ENCODE measurements around the gene ASS1.

ASS1 gene

DNA sequence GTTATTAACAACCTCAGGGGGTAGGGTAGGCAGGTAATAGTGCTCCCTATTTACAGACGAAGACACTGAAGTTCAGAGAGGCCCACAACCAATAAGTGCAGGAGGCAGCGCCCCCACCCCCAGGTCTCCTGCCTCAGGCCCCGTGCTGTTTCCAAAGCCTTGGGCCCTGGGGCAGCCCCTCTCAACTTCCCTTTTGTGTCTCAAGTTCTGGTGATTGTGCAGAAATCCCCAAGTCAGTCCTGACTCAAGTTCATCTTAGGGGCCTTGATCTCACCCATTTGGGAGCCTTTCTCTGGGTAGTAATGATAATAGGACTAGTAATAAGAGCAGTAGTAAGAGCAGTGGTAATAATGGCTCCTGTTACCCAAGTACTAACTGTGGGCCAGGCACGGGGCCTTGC lies 35.5 kb upstream of the ASS1 start:
- no peak overlapping the region for H3K27ac ChIP-seq
- TF ChIP-seq, protein P1, sequence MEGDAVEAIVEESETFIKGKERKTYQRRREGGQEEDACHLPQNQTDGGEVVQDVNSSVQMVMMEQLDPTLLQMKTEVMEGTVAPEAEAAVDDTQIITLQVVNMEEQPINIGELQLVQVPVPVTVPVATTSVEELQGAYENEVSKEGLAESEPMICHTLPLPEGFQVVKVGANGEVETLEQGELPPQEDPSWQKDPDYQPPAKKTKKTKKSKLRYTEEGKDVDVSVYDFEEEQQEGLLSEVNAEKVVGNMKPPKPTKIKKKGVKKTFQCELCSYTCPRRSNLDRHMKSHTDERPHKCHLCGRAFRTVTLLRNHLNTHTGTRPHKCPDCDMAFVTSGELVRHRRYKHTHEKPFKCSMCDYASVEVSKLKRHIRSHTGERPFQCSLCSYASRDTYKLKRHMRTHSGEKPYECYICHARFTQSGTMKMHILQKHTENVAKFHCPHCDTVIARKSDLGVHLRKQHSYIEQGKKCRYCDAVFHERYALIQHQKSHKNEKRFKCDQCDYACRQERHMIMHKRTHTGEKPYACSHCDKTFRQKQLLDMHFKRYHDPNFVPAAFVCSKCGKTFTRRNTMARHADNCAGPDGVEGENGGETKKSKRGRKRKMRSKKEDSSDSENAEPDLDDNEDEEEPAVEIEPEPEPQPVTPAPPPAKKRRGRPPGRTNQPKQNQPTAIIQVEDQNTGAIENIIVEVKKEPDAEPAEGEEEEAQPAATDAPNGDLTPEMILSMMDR (IDR thresholded peaks at IDR 0.05): no peak
- no peak for TF ChIP-seq ZFX (IDR thresholded peaks at IDR 0.05; ENCODE audit: borderline replicate concordance)

- no peak overlapping the region for H3K27ac ChIP-seq
- TF ChIP-seq, protein P1 (IDR thresholded peaks at IDR 0.05): no peak
- TF ChIP-seq ZFX (IDR thresholded peaks at IDR 0.05; ENCODE audit: borderline replicate concordance): no peak
Observed at GRCh38 chr9:130410443-130410842, 34.3 kb upstream of the ASS1 start.

- no peak overlapping the region for H3K27ac ChIP-seq
Observed at GRCh38 chr9:130411566-130411915, 33.2 kb upstream of the ASS1 start.

GRCh38 chr9:130414081-130414731 lies 30.6 kb upstream of the ASS1 start:
- no peak for TF ChIP-seq ZFX (IDR thresholded peaks at IDR 0.05; ENCODE audit: borderline replicate concordance)
- TF ChIP-seq, protein P1 (IDR thresholded peaks at IDR 0.05): no peak

More at GRCh38 chr9:130411566-130411915, 33.2 kb upstream of the ASS1 start:
- TF ChIP-seq, protein P1 (IDR thresholded peaks at IDR 0.05): no peak
- no peak for TF ChIP-seq ZFX (IDR thresholded peaks at IDR 0.05; ENCODE audit: borderline replicate concordance)

DNA sequence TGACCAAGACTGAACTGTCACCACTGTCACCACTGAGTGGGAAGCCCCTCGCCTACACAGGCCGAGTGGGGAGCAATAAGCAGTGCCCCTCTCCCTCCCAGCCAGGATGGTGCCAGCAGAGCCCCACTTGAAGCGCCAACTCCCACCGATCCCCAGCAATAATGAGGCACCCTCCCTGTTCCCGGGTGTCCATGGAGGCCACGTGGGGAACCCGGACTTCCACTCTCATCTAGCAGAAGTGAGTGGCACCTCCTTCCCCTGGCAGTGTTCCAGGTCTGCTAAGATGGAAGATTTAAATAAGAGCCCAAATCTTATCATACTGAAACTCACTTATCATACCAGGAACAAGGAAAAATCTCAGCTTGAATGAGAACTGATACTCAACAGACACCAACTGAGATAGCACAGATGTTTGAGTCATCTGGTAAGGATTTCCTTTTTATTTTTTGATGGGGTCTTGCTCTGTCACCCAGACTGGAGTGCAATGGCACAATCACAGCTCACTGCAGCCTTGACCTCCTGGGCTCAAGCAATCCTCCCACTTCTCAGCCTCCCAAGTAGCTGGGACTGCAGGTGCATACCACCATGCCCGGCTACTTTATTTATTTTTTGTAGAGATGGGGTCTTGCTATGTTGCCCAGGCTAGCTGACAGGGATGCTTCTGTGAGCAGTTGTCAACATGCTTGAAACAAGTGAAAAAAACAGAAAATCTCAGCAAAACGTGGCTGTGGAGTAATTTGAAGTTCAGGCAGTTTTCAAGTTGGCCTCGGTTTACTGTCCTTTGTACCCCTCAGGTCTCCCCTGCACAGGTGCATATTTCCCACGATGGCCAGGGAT lies 29.6 kb upstream of the ASS1 start:
- no peak for TF ChIP-seq ZFX (IDR thresholded peaks at IDR 0.05; ENCODE audit: borderline replicate concordance)
- TF ChIP-seq, protein P1 (IDR thresholded peaks at IDR 0.05): no peak

More at GRCh38 chr9:130414081-130414731, 30.6 kb upstream of the ASS1 start:
- H3K27ac ChIP-seq: no peak overlapping the region

GRCh38 chr9:130417602-130418001 lies 27.2 kb upstream of the ASS1 start:
- H3K27ac ChIP-seq: no peak overlapping the region
- TF ChIP-seq, protein P1 (IDR thresholded peaks at IDR 0.05): peak; percentile 25
- no peak for TF ChIP-seq ZFX (IDR thresholded peaks at IDR 0.05; ENCODE audit: borderline replicate concordance)

More for the DNA sequence above, 29.6 kb upstream of the ASS1 start:
- no peak overlapping the region for H3K27ac ChIP-seq

- TF ChIP-seq, protein P1 (IDR thresholded peaks at IDR 0.05): no peak
- no peak for TF ChIP-seq ZFX (IDR thresholded peaks at IDR 0.05; ENCODE audit: borderline replicate concordance)
- H3K27ac ChIP-seq: no peak overlapping the region
Observed at GRCh38 chr9:130418776-130419175, 26.0 kb upstream of the ASS1 start.
